Left lung (tissue), 10 donors: Measurements from ENCODE around the gene RASGEF1C. TPM values are rescaled to one million over a fixed set of nuclear protein-coding genes. Genes with fewer than 3 reads are reported as not detected.

Source experiments
- ATAC-seq: fragments of 200-7000 bp; cut with Tn5 transposase; one replicate; pipeline ENCODE4 v1.9.1; 2020; ENCODE audit warnings: moderate library complexity
- DNase-seq, 4 donors: peaks; one replicate each; pipeline ENCODE4 v3.0.0-alpha.2; 2013 to 2020
- H3K27ac ChIP-seq, 2 donors: fragments of 200-600 bp; sonication (generic) in 1 of 2; one replicate each; pipeline versions ENCODE4 v1.5.0 to v1.8.0; 2020 to 2021
- H3K27me3 ChIP-seq, 2 donors: fragments of 200-600 bp; sonication (generic) in 1 of 2; one replicate each; pipeline versions ENCODE4 v1.5.0 to v1.8.0; 2020 to 2021
- H3K36me3 ChIP-seq, 2 donors: fragments of 200-600 bp; sonication (generic) in 1 of 2; one replicate each; pipeline versions ENCODE4 v1.5.0 to v1.8.0; 2020 to 2021
- H3K4me1 ChIP-seq, 2 donors: fragments of 200-600 bp; one replicate each; pipeline ENCODE4 v1.8.0; 2021
- H3K4me3 ChIP-seq, 2 donors: fragments of 200-600 bp; sonication (generic) in 1 of 2; one replicate each; pipeline versions ENCODE4 v1.5.0 to v1.8.0; 2020 to 2021; ENCODE audit warnings: mild to moderate bottlenecking in 1 of 2
- H3K9me3 ChIP-seq, 2 donors: fragments of 200-600 bp; sonication (generic) in 1 of 2; one replicate each; pipeline versions ENCODE4 v1.5.0 to v1.8.0; 2020 to 2021
- CTCF ChIP-seq, 2 donors: fragments of 200-600 bp; sonication (generic) in 1 of 2; IDR thresholded peaks; one replicate each; pipeline versions ENCODE4 v1.5.0 to v1.8.0; 2021; ENCODE audit warnings: antibody characterized with exemption in 2 of 2
- intact Hi-C, 2 donors: fragments of 100-400 bp; cut with DNase I; formaldehyde crosslinking; loops; one replicate each; pipeline versions ENCODE4 v1.11.2 to v1.14.2; 2022
- polyA plus RNA-seq, 6 donors: library from polyadenylated mRNA; unstranded; fragments of 120-200 nt; gene quantifications; one replicate each; pipeline ENCODE4 v1.2.1, GENCODE V29; 2013; ENCODE audit not compliant: insufficient read length in 6 of 6
- total RNA-seq, 2 donors: library from RNA; stranded (reverse); fragmentation: NEBNext Ultra II Directional; extraction: Animal tissue kit (Norgen Biotek cat#: 25700); gene quantifications; one replicate each; pipeline ENCODE4 v1.2.1, GENCODE V29; 2021
- donor health status: DM: no; HTN: yes; CAD: no.
- donor health status: DM: no; HTN: no; CAD: no.

RASGEF1C gene
- total and polyA plus RNA-seq, 8 donors, result 0.09 to 0.34 (median 0.17) TPM; not detected in 3

DNA sequence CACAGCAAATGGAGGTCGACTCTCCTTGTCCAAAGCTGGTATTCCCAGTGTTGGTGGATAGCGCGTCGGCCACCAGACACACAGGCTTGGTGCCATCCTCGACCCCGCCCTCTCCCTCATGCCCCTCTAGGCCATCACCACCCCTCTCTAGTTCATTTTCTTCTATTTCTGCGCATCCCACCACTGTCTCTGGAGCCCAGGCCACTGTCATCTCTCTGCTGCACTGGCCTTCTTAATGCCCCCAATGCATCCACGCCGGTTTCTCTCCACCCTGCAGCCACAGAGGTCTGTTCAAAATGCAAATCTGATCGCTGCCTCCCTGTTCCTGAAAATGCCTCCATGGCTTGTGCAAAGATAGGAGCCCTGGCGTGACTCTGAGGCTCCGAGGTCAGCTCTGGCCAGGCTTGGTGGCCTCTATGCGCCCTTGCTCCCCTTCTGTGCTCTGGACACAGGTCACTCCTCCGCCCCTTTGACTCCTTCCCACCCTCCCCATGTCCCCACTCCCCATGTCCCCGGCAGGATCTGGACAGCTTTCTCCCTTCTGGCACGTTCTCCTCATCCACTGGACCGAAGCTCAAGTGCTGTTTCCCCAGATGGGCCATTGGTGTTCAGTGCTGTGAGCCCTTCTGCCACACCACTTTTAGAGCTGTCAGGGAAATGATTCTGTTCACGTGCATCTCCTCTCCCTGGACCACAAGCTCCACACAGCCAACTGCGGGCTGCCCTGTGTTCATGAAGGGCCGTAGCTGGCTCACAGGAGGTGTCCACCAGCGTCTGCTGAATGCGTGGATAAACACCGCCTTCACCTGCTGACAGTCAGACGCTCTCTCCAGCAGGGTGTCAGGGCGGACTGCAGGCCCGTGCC lies 77.9 kb downstream of the RASGEF1C start:
- Histone ChIP-seq H3K27me3 (peaks cover 8 to 35% of the 10 kb centered on the region in 2 donors), H3K4me3 (no peak overlapping the region), H3K9me3 (no peaks in the 10 kb centered on the region), H3K36me3 (no peaks in the 10 kb centered on the region), H3K4me1 (no peaks in the 10 kb centered on the region), H3K27ac (no peak overlapping the region)
- TF ChIP-seq CTCF (IDR thresholded peaks at IDR 0.05), result no peak
- ATAC-seq (no peak), DNase-seq (peak in 1 of 4 donors; percentile 51)
- intact Hi-C loops, result no loop called here

GRCh38 chr5:180130291-180130869 lies 78.6 kb downstream of the RASGEF1C start:
- no peak for ATAC-seq
- Histone ChIP-seq H3K36me3 (no peaks in the 10 kb centered on the region), H3K9me3 (no peaks in the 10 kb centered on the region), H3K4me1 (no peaks in the 10 kb centered on the region), H3K27me3 (peaks cover 8 to 35% of the 10 kb centered on the region in 2 donors), H3K27ac (no peak overlapping the region), H3K4me3 (no peak overlapping the region)
- no peak for DNase-seq
- TF ChIP-seq CTCF (IDR thresholded peaks at IDR 0.05), result no peak
- intact Hi-C loops, result no loop called here

- H3K9me3 ChIP-seq, result no peaks in the 10 kb centered on the region
- no peaks in the 10 kb centered on the region for H3K4me1 ChIP-seq
- H3K27ac ChIP-seq, result no peak overlapping the region
- H3K27me3 ChIP-seq, result peaks cover 8 to 39% of the 10 kb centered on the region in 2 donors
- no peak for DNase-seq
- H3K4me3 ChIP-seq, result no peak overlapping the region
- ATAC-seq, result no peak
- no peaks in the 10 kb centered on the region for H3K36me3 ChIP-seq
- intact Hi-C loops, result no loop called here
- TF ChIP-seq CTCF (IDR thresholded peaks at IDR 0.05), result no peak
Observed at GRCh38 chr5:180129291-180130190, 79.5 kb downstream of the RASGEF1C start.

DNA sequence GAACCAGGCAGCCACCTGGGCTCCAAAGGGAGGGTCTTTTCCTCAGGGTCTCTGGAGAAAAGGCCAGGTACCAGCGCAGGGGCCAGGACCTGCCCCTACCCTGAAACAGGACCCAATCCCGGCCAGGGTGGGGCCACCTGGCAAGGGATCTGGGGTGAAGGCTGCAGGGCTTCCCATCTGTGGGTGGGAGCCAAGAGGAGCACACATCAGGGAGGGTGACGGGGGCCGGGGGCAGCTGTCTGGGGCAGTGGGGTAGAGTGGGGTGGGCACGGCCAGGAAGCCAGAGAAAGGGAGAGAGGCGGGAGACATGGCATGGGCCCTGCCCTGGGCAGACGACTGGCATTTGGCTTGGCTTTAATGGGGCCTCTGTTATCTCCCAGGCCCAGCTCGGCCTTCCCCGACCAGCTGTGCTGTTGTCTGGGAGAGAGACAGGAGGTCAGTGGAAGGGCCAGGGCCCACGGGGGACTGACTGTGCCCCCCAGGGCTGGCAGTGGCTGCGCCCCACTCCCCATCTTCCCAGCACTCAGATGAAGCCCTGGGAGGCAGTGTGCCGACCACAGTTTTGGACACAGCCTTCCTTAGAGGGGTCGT lies 80.2 kb downstream of the RASGEF1C start:
- intact Hi-C loops, result no loop called here
- DNase-seq, result peak in 1 of 4 donors; percentile 72

More for the DNA sequence above, 80.2 kb downstream of the RASGEF1C start:
- Histone ChIP-seq H3K9me3 (no peaks in the 10 kb centered on the region), H3K4me3 (no peak overlapping the region), H3K27me3 (peaks cover 8 to 44% of the 10 kb centered on the region in 2 donors), H3K27ac (no peak overlapping the region), H3K4me1 (no peaks in the 10 kb centered on the region), H3K36me3 (no peaks in the 10 kb centered on the region)
- TF ChIP-seq CTCF (IDR thresholded peaks at IDR 0.05), result no peak
- no peak for ATAC-seq
